Spleen (tissue), 7 donors: ENCODE results near the gene IL22RA1.

ENCODE experiments used
- POLR2A ChIP-seq, 3 donors: fragments of 450-650 bp; IDR thresholded peaks; one replicate each; pipeline ENCODE4 v1.5.1; 2017; ENCODE audit warnings: antibody characterized with exemption in 3 of 3, mild to moderate bottlenecking in 1 of 3
- POLR2AphosphoS5 ChIP-seq, 3 donors: sonication (generic); formaldehyde crosslinking; IDR thresholded peaks; one replicate each; pipeline ENCODE4 v1.5.1; 2017; ENCODE audit warnings: antibody characterized with exemption in 3 of 3
- TF ChIP-seq, protein P1 (sequence below), 11 experiments: fragments of 200-600 bp in 7 of 11; fragments of 450-650 bp in 4 of 11; sonication (generic) in 4 of 11; IDR thresholded peaks in 8 of 11; conservative IDR thresholded peaks in 3 of 11; 1 replicate in 7 of 11; 2 replicates in 4 of 11; pipeline versions ENCODE4 v1.4.0 to v1.8.0; 2016 to 2021; ENCODE audit warnings: antibody characterized with exemption in 11 of 11, inconsistent platforms in 4 of 11, mild to moderate bottlenecking in 1 of 11
- donor health status: DM: no; HTN: no; CAD: no; lungs with moderate emphysema.
- donor health status: DM: no; HTN: no; CAD: no.
- donor health status: DM: no; HTN: no; CAD: no.

DNA sequence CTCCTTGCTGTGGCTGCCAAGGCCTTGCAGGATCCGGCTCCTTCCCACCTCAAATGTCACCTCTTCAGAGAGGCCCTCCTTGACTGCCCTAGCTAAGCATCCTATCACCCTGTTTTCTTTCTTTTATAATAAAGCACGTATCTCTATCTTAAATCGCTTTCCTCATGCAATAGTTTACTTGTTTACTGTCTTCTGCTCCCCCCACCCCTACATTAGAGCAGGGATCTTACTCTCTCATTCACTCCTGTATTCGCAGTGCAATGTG, 67.4 kb downstream of the IL22RA1 start:
- TF ChIP-seq, protein P1, sequence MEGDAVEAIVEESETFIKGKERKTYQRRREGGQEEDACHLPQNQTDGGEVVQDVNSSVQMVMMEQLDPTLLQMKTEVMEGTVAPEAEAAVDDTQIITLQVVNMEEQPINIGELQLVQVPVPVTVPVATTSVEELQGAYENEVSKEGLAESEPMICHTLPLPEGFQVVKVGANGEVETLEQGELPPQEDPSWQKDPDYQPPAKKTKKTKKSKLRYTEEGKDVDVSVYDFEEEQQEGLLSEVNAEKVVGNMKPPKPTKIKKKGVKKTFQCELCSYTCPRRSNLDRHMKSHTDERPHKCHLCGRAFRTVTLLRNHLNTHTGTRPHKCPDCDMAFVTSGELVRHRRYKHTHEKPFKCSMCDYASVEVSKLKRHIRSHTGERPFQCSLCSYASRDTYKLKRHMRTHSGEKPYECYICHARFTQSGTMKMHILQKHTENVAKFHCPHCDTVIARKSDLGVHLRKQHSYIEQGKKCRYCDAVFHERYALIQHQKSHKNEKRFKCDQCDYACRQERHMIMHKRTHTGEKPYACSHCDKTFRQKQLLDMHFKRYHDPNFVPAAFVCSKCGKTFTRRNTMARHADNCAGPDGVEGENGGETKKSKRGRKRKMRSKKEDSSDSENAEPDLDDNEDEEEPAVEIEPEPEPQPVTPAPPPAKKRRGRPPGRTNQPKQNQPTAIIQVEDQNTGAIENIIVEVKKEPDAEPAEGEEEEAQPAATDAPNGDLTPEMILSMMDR (IDR thresholded peaks at IDR 0.05 in 8 of 11, conservative IDR thresholded peaks at IDR 0.05 in 3 of 11), result no peak
- TF ChIP-seq POLR2A (IDR thresholded peaks at IDR 0.05) (no peak), POLR2AphosphoS5 (IDR thresholded peaks at IDR 0.05) (no peak)
